GM23338 (cell line): Measurements from ENCODE around the gene TMEM63C. TPM values are rescaled to one million over a fixed set of nuclear protein-coding genes. Genes with fewer than 3 reads are reported as not detected.

Experiments used
- ATAC-seq: fragments of 200-7000 bp; cut with Tn5 transposase; 3 replicates; pipeline ENCODE4 v1.9.1; 2020
- DNase-seq: peaks from one replicate; pipeline ENCODE4 v3.0.0-alpha.2; 2015; ENCODE audit warnings: low spot score
- H2AFZ ChIP-seq: fragments of 200-600 bp; sonication (generic); 2 replicates; pipeline ENCODE4 v1.8.0; 2016; ENCODE audit warnings: antibody characterized with exemption, mild to moderate bottlenecking, moderate library complexity
- H3F3A ChIP-seq: fragments of 200-600 bp; sonication (generic); replicated peaks from 2 replicates; pipeline ENCODE4 v1.8.0; 2017; ENCODE audit warnings: antibody characterized with exemption, mixed run types, low read depth
- H3K27ac ChIP-seq: fragments of 200-600 bp; sonication (generic); 2 replicates; pipeline ENCODE4 v1.6.1; 2016; ENCODE audit warnings: low read depth
- H3K27me3 ChIP-seq: fragments of 200-600 bp; sonication (generic); 2 replicates; pipeline ENCODE4 v1.8.0; 2016; ENCODE audit warnings: mild to moderate bottlenecking, mixed run types, moderate library complexity; ENCODE audit not compliant: insufficient read depth
- H3K36me3 ChIP-seq: fragments of 200-600 bp; sonication (generic); 2 replicates; pipeline ENCODE4 v1.8.0; 2016; ENCODE audit warnings: mild to moderate bottlenecking; ENCODE audit not compliant: insufficient read depth
- H3K4me1 ChIP-seq: fragments of 200-600 bp; sonication (generic); 2 replicates; pipeline ENCODE4 v1.8.0; 2016; ENCODE audit warnings: mild to moderate bottlenecking, moderate library complexity; ENCODE audit not compliant: insufficient read depth
- H3K4me2 ChIP-seq: fragments of 200-600 bp; sonication (generic); 2 replicates; pipeline ENCODE4 v1.7.1; 2017; ENCODE audit warnings: mixed run types
- H3K4me3 ChIP-seq: fragments of 200-600 bp; sonication (generic); 2 replicates; pipeline ENCODE4 v1.6.1; 2016; ENCODE audit warnings: mixed run types
- H3K79me2 ChIP-seq: fragments of 200-600 bp; sonication (generic); replicated peaks from 2 replicates; pipeline ENCODE4 v1.8.0; 2017; ENCODE audit warnings: mild to moderate bottlenecking; ENCODE audit not compliant: insufficient read depth
- H3K9me2 ChIP-seq: fragments of 200-600 bp; sonication (generic); 2 replicates; pipeline ENCODE4 v1.8.0; 2017; ENCODE audit not compliant: insufficient read depth
- H4K20me1 ChIP-seq: fragments of 200-600 bp; sonication (generic); replicated peaks from 2 replicates; pipeline ENCODE4 v1.8.0; 2017; ENCODE audit warnings: mild to moderate bottlenecking; ENCODE audit not compliant: insufficient read depth
- H3K27ac Mint-ChIP-seq: 2 replicates; pipeline ENCODE4 v1.8.0; 2020; ENCODE audit warnings: inconsistent platforms, mild to moderate bottlenecking, moderate library complexity, mixed read lengths
- H3K27me3 Mint-ChIP-seq: 3 replicates; pipeline ENCODE4 v1.8.0; 2022; ENCODE audit warnings: low read depth, mild to moderate bottlenecking, moderate library complexity, mixed read lengths, inconsistent platforms; ENCODE audit not compliant: insufficient read depth, poor library complexity
- H3K36me3 Mint-ChIP-seq: 3 replicates; pipeline ENCODE4 v1.8.0; 2021; ENCODE audit warnings: low read depth, mild to moderate bottlenecking, inconsistent platforms, moderate library complexity, mixed read lengths
- H3K4me1 Mint-ChIP-seq: 3 replicates; pipeline ENCODE4 v1.8.0; 2020; ENCODE audit warnings: mild to moderate bottlenecking, inconsistent platforms, mixed read lengths
- H3K4me3 Mint-ChIP-seq: 3 replicates; pipeline ENCODE4 v1.8.0; 2021; ENCODE audit warnings: moderate library complexity, mild to moderate bottlenecking, inconsistent platforms, mixed read lengths
- H3K9me3 Mint-ChIP-seq: 3 replicates; pipeline ENCODE4 v1.8.0; 2020; ENCODE audit warnings: moderate library complexity, mild to moderate bottlenecking, inconsistent platforms, mixed read lengths
- CREB1 ChIP-seq: fragments of 250-450 bp; sonication (Bioruptor Pico); IDR thresholded peaks from 2 replicates; pipeline ENCODE4 v1.5.0; 2020; ENCODE audit warnings: low read depth, mild to moderate bottlenecking, moderate library complexity
- CTCF ChIP-seq, 2 experiments: fragments of 200-600 bp in 1 of 2; sonication (generic) in 1 of 2; conservative IDR thresholded peaks; 2 replicates each; pipeline versions ENCODE4 v1.5.1 to v1.6.1; 2016 to 2017; ENCODE audit warnings: antibody characterized with exemption in 2 of 2, low read depth in 2 of 2, mild to moderate bottlenecking in 2 of 2, moderate library complexity in 1 of 2
- ETS1 ChIP-seq: IDR thresholded peaks from 2 replicates; pipeline ENCODE4 v1.6.1; 2016; ENCODE audit warnings: antibody characterized with exemption
- EZH2 ChIP-seq: fragments of 200-600 bp; sonication (generic); IDR thresholded peaks from one replicate; pipeline ENCODE4 v1.8.0; 2017; ENCODE audit warnings: antibody characterized with exemption, mild to moderate bottlenecking, low read depth; ENCODE audit not compliant: unreplicated experiment
- EZH2phosphoT487 ChIP-seq: fragments of 200-600 bp; sonication (generic); IDR thresholded peaks from one replicate; pipeline ENCODE4 v1.8.1; 2018; ENCODE audit warnings: antibody characterized with exemption; ENCODE audit not compliant: unreplicated experiment
- JUNB ChIP-seq: IDR thresholded peaks from one replicate; pipeline ENCODE4 v1.6.1; 2016; ENCODE audit warnings: antibody characterized with exemption; ENCODE audit not compliant: unreplicated experiment
- NANOG ChIP-seq: IDR thresholded peaks from 2 replicates; pipeline ENCODE4 v1.6.1; 2016; ENCODE audit warnings: antibody characterized with exemption, borderline replicate concordance
- POLR2AphosphoS5 ChIP-seq: IDR thresholded peaks from 2 replicates; pipeline ENCODE4 v1.6.1; 2016; ENCODE audit warnings: antibody characterized with exemption, low read depth
- REST ChIP-seq: IDR thresholded peaks from one replicate; pipeline ENCODE4 v1.6.1; 2018; ENCODE audit warnings: antibody characterized with exemption; ENCODE audit not compliant: unreplicated experiment
- STAT1 ChIP-seq: IDR thresholded peaks from one replicate; pipeline ENCODE4 v1.6.1; 2016; ENCODE audit warnings: antibody characterized with exemption; ENCODE audit not compliant: unreplicated experiment
- ZNF114 ChIP-seq: fragments of 250-450 bp; sonication (Bioruptor Pico); IDR thresholded peaks from 2 replicates; pipeline ENCODE4 v1.5.0; 2020; ENCODE audit warnings: mild to moderate bottlenecking, moderate library complexity
- ZNF331 ChIP-seq: fragments of 250-450 bp; sonication (Bioruptor Pico); IDR thresholded peaks from 2 replicates; pipeline ENCODE4 v1.5.0; 2020; ENCODE audit warnings: low read depth, mild to moderate bottlenecking, moderate library complexity
- ZNF462 ChIP-seq: fragments of 250-450 bp; sonication (Bioruptor Pico); IDR thresholded peaks from 2 replicates; pipeline ENCODE4 v1.5.0; 2020; ENCODE audit warnings: mild to moderate bottlenecking, moderate library complexity
- polyA plus RNA-seq: library from polyadenylated mRNA; unstranded; fragments of >200 nt; fragmentation: Nextera tagmentation; extraction: Ambion mirVana; gene quantifications from 2 replicates; pipeline ENCODE4 v1.2.1, GENCODE V29; 2016
- total RNA-seq: library from RNA; depleted of rRNA; stranded (reverse); fragments of >200 nt; shearing (Covaris generic); gene quantifications from 2 replicates; pipeline ENCODE4 v1.2.3, GENCODE V29; 2014

Gene TMEM63C
- total and polyA plus RNA-seq, 2 experiments from 2014 or later, result 2.1 to 6.3 TPM

GRCh38 chr14:77279719-77280118, 98.1 kb downstream of the TMEM63C start:
- Mint-ChIP-seq H3K27me3 (peaks cover 2% of the 10 kb centered on the region), H3K4me3 (no peak overlapping the region), H3K36me3 (peaks cover 21% of the 10 kb centered on the region), H3K4me1 (peaks cover 4% of the 10 kb centered on the region; the same call in 2 of the 3 replicates), H3K9me3 (no peaks in the 10 kb centered on the region), H3K27ac (no peak overlapping the region)
- H2AFZ ChIP-seq, result no peak overlapping the region
- H3K79me2 ChIP-seq, result no peaks in the 10 kb centered on the region
- H3K4me3 ChIP-seq, result no peak overlapping the region
- DNase-seq (no peak), ATAC-seq (no peak)
- no peaks in the 10 kb centered on the region for H3K9me2 ChIP-seq
- H3F3A ChIP-seq, result no peaks in the 10 kb centered on the region
- H3K27me3 ChIP-seq, result no peaks in the 10 kb centered on the region
- TF ChIP-seq CTCF (conservative IDR thresholded peaks at IDR 0.05; ENCODE audit: low read depth in 2 of 2) (no peak), ETS1 (no peak), ZNF462 (no peak), REST (no peak), JUNB (no peak), EZH2 (no peak), ZNF331 (CRISPR knock-in tag) (no peak), NANOG (no peak), CREB1 (CRISPR knock-in tag) (no peak), POLR2AphosphoS5 (no peak), ZNF114 (CRISPR knock-in tag) (no peak), STAT1 (no peak), EZH2phosphoT487 (no peak)
- no peaks in the 10 kb centered on the region for H3K4me1 ChIP-seq
- no peak overlapping the region for H3K4me2 ChIP-seq
- H4K20me1 ChIP-seq, result no peaks in the 10 kb centered on the region; the same call in 1 of the 2 replicates
- H3K36me3 ChIP-seq, result peaks cover 5% of the 10 kb centered on the region; the same call in 1 of the 2 replicates
- H3K27ac ChIP-seq, result no peak overlapping the region
